Measurements from ENCODE around the gene GPR171.

Gene GPR171

GRCh38 chr3:151213151-151213550 lies 10.1 kb upstream of the GPR171 start:
- no peak for DNase-seq

GRCh38 chr3:151210676-151211381 lies 7.8 kb upstream of the GPR171 start:
- no peak for DNase-seq

GRCh38 chr3:151209654-151210053 lies 6.6 kb upstream of the GPR171 start:
- DNase-seq: peak; percentile 43

GRCh38 chr3:151206201-151206600 lies 3.2 kb upstream of the GPR171 start:
- no peak for DNase-seq

- no peak for DNase-seq
These were observed 2.5 kb upstream of the GPR171 start for GRCh38 chr3:151205482-151205881.

GRCh38 chr3:151204530-151205402 lies 1.8 kb upstream of the GPR171 start:
- DNase-seq: peak; percentile 68

GRCh38 chr3:151201051-151201730 lies 1.8 kb downstream of the GPR171 start:
- peak; percentile 45 for DNase-seq

- DNase-seq: peak; percentile 24
These were observed 2.4 kb downstream of the GPR171 start for GRCh38 chr3:151200586-151200985.

GRCh38 chr3:151199554-151200438 lies 3.2 kb downstream of the GPR171 start:
- DNase-seq: peak; percentile 33

GRCh38 chr3:151198849-151199248 lies 4.2 kb downstream of the GPR171 start:
- no peak for DNase-seq

- no peak for DNase-seq
These were observed 4.8 kb downstream of the GPR171 start for GRCh38 chr3:151197981-151198767.

- no peak for DNase-seq
These were observed 5.8 kb downstream of the GPR171 start for GRCh38 chr3:151197228-151197627.

- no peak for DNase-seq
These were observed 6.6 kb downstream of the GPR171 start for GRCh38 chr3:151196434-151196833.

DNA sequence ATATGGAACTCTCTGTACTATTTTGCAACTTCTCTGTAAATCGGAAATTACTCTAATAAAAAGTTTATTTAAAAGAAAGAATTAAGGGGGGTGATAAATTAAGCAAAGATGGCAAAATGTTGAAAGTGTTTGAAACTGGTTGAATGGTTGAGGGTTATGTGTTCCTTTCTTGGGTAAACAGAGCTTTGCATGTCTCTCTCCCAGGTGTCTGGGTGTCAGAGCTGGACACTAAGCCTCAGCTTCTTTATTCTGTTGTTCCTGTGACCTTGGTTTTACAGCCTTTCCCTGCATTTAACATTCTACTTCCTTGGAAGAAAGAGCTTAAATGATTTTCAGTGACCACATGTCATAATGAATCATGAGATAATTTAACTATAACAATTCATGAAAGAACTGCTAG lies 7.2 kb downstream of the GPR171 start:
- no peak for DNase-seq

DNA sequence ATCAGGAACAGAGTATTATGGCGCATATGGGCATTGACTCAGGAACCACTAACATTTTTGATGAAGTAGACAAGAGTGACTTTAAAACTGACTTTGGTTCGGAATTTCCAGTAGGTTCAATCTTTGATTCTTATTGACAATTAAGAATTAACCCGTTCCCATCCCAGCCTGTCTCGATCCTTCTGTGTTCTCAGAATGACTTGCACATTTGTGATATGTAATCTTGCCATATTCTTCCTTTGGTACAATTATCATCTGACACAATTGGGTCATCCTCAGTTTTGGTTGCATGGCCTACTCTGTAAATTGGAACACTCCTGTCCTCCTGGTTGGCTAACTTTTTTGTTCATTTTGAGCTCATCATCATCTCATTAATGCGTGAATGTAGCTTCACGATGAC lies 10.5 kb downstream of the GPR171 start:
- DNase-seq: no peak

DNA sequence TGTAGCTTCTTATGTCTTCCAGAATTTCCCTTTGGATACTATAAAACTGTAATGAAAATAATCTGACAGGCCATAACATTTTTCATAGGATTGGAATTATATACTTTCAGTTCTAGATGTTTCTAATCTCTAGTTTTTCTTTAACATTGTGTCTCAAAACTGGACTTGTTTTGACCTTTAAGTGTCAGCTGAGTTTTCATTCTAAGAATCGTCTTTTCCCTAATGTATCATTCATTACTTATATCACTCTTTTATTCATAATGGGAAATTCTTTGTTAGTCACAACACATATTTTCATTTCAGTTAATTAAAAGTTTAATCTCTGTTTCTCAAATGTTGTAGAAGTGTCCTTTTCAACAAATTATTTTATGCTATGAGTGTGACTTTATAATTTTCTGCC lies 11.9 kb downstream of the GPR171 start:
- no peak for DNase-seq

- DNase-seq: no peak
These were observed 19.7 kb downstream of the GPR171 start for GRCh38 chr3:151183265-151183671.

GRCh38 chr3:151182349-151183079 lies 20.5 kb downstream of the GPR171 start:
- DNase-seq: no peak

- DNase-seq: no peak
These were observed 24.7 kb downstream of the GPR171 start for GRCh38 chr3:151178208-151178845.

DNA sequence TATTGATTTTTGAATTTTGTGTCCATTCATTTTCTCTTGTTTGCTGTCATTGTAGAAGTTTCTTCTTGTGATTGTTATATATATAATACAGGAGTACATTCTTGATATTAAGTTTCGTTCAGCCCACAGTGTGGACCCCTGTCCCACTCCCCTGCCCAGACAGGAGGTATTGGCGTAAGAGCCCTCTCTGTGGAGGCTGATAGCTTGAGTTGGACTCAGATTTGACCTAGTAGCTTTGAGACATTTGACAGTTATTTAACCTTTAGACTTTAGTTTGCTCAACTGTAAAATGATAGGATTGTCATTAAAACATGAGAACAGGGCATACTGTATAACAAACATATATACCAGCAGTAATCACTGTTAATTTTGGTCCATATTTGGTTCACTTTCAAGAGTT lies 27.1 kb downstream of the GPR171 start:
- no peak for DNase-seq

- no peak for DNase-seq
These were observed 28.7 kb downstream of the GPR171 start for GRCh38 chr3:151174351-151174750.

Data from CD4-positive, alpha-beta T cell treated with Interleukin-10 for 1 hour (primary cell).